ENCODE data around the gene CGAS. TPM values are rescaled to one million over a fixed set of nuclear protein-coding genes. Genes with fewer than 3 reads are reported as not detected.
A peak's percentile ranks its signal among the peaks of the same experiment; 100 is the strongest.

The CGAS gene
- total and polyA plus RNA-seq, 2 of the 13 experiments (the other 11 are each of a cell fraction or from before 2014, with no cell fraction given), result 0.03 to 0.07 TPM

GRCh38 chr6:73461537-73462350 lies 9.6 kb upstream of the CGAS start, which contains the start of gene MTO1 (continued):
- TF ChIP-seq REST (IDR thresholded peaks at IDR 0.05; ENCODE audit: borderline replicate concordance in 1 of 2, low read depth in 1 of 2, low read length in 2 of 2) (no peak), ZNF530 (CRISPR knock-in tag; IDR thresholded peaks at IDR 0.05; ENCODE audit: low read depth) (no peak), NFE2L1 (CRISPR knock-in tag; IDR thresholded peaks at IDR 0.05; ENCODE audit: borderline replicate concordance) (no peak), UBTF (CRISPR knock-in tag; IDR thresholded peaks at IDR 0.05) (peak; percentile 83), ZNF557 (CRISPR knock-in tag; IDR thresholded peaks at IDR 0.05) (0 out of 2 replicates have a peak, but pooled peaks have one; percentile 32), ZNF484 (CRISPR knock-in tag; IDR thresholded peaks at IDR 0.05; ENCODE audit: borderline replicate concordance, low read depth) (no peak), ZNF639 (CRISPR knock-in tag; conservative IDR thresholded peaks at IDR 0.05) (no peak), ZNF275 (CRISPR knock-in tag; IDR thresholded peaks at IDR 0.05; ENCODE audit: borderline replicate concordance) (no peak), PRDM4 (CRISPR knock-in tag; IDR thresholded peaks at IDR 0.05; ENCODE audit: borderline replicate concordance) (no peak), TEAD2 (CRISPR knock-in tag; IDR thresholded peaks at IDR 0.05) (no peak), TP53 (CRISPR knock-in tag; conservative IDR thresholded peaks at IDR 0.05) (no peak), ZNF792 (CRISPR knock-in tag; IDR thresholded peaks at IDR 0.05) (no peak), ZBTB7A (CRISPR knock-in tag; IDR thresholded peaks at IDR 0.05) (peak; percentile 43), THAP11 (CRISPR knock-in tag; IDR thresholded peaks at IDR 0.05) (peak; percentile 81), XRCC5 (optimal IDR thresholded peaks at IDR 0.05; ENCODE audit: low read length) (peak; percentile 34), HOXA3 (CRISPR knock-in tag; IDR thresholded peaks at IDR 0.05) (peak; percentile 90), ZMYM4 (CRISPR knock-in tag; IDR thresholded peaks at IDR 0.05) (peak; percentile 85), KDM5A (IDR thresholded peaks at IDR 0.05; ENCODE audit: borderline replicate concordance, low read length) (peak; percentile 75)
